AML-193 (cell line): Measurements from ENCODE around the gene TIMM8B.
"Not testable (repeated sequence)": the region's sequence is repeated elsewhere in the genome, so short reads cannot be mapped to it uniquely, and the experiment has no call there.

Source experiments
- DNase-seq, 2 experiments: peaks; one replicate each; lab custom pipeline; 2025; lab: John Stamatoyannopoulos, UW

Gene TIMM8B

DNA sequence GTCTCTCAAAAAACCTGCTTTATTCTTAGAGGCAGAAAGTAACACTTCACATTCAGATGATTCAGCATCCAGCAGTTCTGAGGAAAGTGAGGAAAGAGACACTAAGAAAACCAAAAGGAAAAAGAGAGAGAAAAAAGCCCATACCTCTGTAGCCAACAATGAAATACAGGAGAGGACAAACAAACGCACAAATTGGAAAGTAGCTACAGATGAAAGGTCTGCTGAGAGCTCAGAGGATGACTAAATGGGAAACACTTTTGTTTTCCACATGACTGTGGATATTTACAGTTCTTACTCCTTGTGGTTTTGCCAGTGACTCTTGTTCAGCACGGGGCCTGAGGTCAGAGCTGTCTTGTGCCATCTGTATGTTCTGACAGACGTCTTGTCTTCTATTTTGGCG lies 3.8 kb downstream of the TIMM8B start:
- DNase-seq = no peak

GRCh38 chr11:112073941-112074811 lies 12.4 kb downstream of the TIMM8B start, which contains the start of the genes NKAPD1 and PIH1D2:
NKAPD1 (plus strand) TSS chr11:112074299; CDS start chr11:112075575, 1,276 bp downstream.
PIH1D2 (minus strand) TSS chr11:112074017; CDS start chr11:112073174, 843 bp downstream.
- peak; percentile 67 to 76 for DNase-seq

GRCh38 chr11:112062923-112063322 lies 23.6 kb downstream of the TIMM8B start:
- no peak for DNase-seq

DNA sequence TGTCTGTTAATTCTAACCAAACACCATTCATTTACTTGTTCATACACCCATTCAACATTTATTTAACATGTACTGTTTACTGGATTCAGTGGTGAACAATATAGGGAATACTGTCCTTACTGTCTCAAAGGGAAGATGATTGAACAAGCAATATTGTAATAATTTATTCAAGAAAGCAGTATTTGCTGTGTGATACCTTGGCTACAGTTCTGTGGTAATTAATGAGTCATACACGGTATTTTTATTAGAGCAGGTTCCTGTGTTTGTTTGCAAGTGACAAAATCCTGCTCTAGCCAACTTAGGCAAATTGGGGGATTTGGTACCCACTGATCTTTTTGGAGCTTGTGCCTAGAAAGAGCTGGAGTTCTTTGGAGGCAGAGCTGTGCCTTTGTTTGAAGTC lies 28.5 kb downstream of the TIMM8B start:
- DNase-seq = no peak

DNA sequence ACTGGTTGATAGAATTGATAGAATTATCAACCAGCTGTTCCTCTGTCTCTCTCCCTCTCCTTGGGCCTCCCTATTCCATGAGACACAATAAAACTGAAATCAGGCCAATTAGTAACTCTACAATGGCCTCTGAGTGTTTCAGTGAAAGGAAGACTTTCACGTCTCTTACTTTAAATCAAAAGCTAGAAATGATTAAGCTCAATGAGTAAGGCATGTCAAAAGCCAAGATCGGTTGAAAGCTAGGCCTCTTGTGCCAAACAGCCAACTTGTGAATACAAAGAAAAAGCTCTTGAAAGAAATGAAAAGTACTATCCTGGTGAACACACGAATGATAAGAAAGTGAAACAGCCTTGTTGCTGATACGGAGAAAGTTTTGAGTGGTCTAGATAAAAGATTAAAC lies 29.4 kb downstream of the TIMM8B start:
- no peak for DNase-seq

DNA sequence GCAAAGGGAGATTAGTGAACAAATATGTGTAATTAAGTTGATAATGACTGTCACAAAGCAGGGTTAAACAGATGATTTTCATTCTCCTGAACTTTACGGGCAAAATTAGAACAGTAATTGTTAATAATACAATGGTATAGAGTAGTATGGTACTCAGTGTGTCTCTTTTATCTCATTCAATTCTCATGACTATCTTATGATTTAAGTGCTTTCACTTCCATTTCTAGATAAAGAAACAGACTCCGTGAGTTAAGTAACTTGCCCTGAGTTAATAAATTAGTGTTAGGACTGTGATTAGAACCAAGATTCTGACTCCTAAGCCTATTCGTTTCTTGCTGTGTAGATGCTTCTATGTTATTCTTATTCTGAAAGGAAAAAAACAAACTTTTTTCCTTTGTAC lies 34.8 kb downstream of the TIMM8B start:
- DNase-seq = no peak

DNA sequence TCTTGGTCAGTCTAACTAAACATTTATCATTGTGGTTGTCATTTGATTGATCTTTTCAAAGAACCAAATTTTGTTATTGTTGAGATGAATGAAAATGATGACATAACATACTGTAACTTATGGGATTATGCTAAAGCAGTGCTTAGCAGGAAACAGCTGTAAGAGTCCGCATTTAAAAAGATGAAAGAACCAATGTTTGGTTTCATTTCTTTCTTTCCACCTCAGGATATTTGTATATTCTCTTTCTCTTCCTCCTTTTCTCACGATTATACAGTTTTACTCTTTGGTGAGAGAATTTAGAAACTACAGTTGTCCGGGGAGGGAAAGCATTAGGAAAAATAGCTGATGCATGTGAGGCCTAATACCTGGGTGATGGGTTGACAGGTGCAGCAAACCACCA lies 35.8 kb downstream of the TIMM8B start:
- DNase-seq = no peak

DNA sequence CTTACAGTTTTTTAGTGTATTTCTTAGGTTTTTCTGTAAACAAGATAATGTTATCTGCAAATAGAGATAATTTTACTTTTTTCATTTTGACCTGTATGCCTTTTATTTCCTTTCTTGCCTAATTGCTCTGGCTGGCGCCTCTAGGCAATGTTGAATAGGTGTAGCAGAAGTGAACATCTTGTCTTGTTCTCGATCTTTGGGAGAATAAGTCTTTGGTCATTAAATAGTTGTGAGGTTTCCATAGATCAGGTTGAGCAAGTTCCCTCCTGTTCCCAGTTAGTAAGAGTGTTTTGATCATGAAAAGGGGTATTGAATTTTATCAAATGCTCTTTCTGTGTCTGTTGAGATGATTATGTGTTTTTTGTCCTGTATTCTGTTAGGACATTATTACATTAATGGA lies 36.8 kb downstream of the TIMM8B start:
- no peak for DNase-seq

DNA sequence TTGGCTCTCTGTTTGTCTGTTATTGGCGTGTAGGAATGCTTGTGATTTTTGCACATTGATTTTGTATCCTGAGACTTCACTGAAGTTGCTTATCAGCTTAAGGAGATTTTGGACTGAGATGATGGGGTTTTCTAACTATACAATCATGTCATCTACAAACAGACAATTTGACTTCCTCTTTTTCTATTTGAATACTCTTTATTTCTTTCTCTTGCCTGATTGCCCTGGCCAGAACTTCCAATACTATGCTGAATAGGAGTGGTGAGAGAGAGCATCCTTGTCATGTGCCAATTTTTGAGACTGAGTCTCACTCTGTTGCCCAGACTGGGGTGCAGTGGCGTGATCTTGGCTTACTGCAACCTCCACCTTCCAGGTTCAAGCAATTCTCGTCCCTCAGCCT lies 38.3 kb downstream of the TIMM8B start:
- not testable (repeated sequence) for DNase-seq

- DNase-seq = not testable (repeated sequence)
These were observed 39.9 kb downstream of the TIMM8B start for GRCh38 chr11:112046647-112047046.

DNA sequence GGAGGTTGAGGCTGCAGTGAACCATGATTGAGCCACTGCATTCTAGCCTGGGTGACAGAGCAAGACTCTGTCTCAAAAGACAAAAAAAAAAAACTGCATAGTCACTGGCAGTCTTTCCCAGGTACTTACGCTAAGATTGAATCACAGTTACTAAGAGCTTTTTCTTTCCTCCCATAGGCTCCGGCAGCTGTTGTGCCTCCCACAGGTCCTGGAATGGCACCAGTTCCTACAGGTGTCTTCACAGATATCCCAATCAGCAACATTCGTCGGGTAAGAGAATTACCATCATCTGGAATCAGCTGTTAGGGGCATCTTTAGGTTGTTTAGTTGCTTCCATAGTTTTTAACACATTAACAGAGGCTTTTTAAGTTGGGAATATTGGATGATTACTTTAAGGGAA lies 41.6 kb downstream of the TIMM8B start:
- DNase-seq = no peak

GRCh38 chr11:112042961-112043304 lies 43.6 kb downstream of the TIMM8B start:
- DNase-seq = no peak

- no peak for DNase-seq
These were observed 44.2 kb downstream of the TIMM8B start for GRCh38 chr11:112042161-112042960.

GRCh38 chr11:112037527-112037926 lies 49.0 kb downstream of the TIMM8B start:
- DNase-seq = no peak
